Mesothelial cell of epicardium (in vitro differentiated cells): ENCODE measurements around the gene ERC2. TPM values are rescaled to one million over a fixed set of nuclear protein-coding genes. Genes with fewer than 3 reads are reported as not detected.

Source experiments
- DNase-seq, 2 experiments: peaks; one replicate each; pipeline ENCODE4 v3.0.0; 2021; ENCODE audit warnings: low spot score in 2 of 2; ENCODE audit not compliant: unreplicated experiment in 2 of 2
- H3K27ac Mint-ChIP-seq: 2 replicates; pipeline ENCODE4 v1.8.0; 2021; ENCODE audit warnings: mixed read lengths
- H3K27me3 Mint-ChIP-seq: 2 replicates; pipeline ENCODE4 v1.8.0; 2021; ENCODE audit warnings: low read depth, mixed read lengths
- H3K36me3 Mint-ChIP-seq: 2 replicates; pipeline ENCODE4 v1.8.0; 2021; ENCODE audit warnings: mixed read lengths
- H3K4me1 Mint-ChIP-seq: 2 replicates; pipeline ENCODE4 v1.8.0; 2021; ENCODE audit warnings: mixed read lengths
- H3K4me3 Mint-ChIP-seq: 2 replicates; pipeline ENCODE4 v1.8.0; 2021; ENCODE audit warnings: mild to moderate bottlenecking, moderate library complexity, mixed read lengths
- H3K9me3 Mint-ChIP-seq: 2 replicates; pipeline ENCODE4 v1.8.0; 2021; ENCODE audit warnings: mixed read lengths
- CTCF ChIP-seq: fragments of 200-600 bp; sonication (generic); IDR thresholded peaks from one replicate; pipeline ENCODE4 v1.5.0; 2021; ENCODE audit warnings: antibody characterized with exemption; ENCODE audit not compliant: unreplicated experiment
- total RNA-seq: library from RNA; stranded (reverse); gene quantifications from 3 replicates; pipeline ENCODE4 v1.2.1, GENCODE V29; 2021

Gene ERC2
- total RNA-seq, 1 donor from 2014 or later, result 15.6 TPM

DNA sequence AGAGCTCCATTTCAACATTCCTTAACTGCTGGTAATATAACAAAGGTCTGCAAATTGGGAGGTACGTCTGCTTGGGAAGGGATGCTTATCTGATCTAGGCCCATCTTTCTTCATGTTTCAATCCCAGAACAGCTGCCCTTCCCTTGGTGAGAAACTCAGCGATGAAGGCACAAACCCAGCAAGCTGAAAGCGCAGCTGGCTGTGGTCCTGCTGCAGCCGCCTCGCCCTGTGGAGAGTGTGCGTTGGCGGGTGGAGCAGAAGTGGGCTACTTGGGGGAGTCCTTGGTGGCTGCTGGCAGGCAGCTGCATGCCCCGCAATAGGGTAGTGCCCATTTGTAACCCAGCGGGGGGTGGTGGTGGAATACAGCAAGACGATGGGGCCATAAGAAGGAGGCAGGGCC is 820.6 kb downstream of the ERC2 start:
- peaks cover 10% of the 10 kb centered on the region for H3K4me1 Mint-ChIP-seq
- no peak for DNase-seq
- H3K4me3 Mint-ChIP-seq, result no peak overlapping the region
- no peak overlapping the region for H3K27ac Mint-ChIP-seq
- no peak for TF ChIP-seq CTCF
- no peaks in the 10 kb centered on the region for H3K9me3 Mint-ChIP-seq
- no peaks in the 10 kb centered on the region for H3K36me3 Mint-ChIP-seq
- H3K27me3 Mint-ChIP-seq, result peaks cover 39% of the 10 kb centered on the region

GRCh38 chr3:55647063-55647462 is 821.2 kb downstream of the ERC2 start:
- no peak for TF ChIP-seq CTCF
- H3K27ac Mint-ChIP-seq, result no peak overlapping the region

DNA sequence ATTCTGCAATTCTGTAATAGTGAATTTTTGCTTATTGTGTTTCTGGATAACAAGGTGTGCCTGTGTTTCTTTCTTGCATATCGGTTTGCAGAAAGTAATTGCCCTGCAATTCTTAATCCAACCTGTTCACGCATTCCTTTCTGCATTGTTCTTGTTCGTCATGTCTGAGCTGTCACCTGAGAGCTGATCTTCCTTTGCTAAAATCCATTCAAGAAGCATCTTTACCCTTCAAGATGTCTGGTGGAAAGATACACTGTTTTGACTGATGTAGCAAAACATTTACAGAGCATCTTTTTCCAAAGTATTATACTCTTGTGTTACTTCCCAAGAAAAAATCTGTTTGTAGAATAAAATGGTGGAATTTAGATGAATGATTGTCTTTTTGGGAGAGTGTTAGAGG is 822.1 kb downstream of the ERC2 start:
- no peak overlapping the region for H3K27ac Mint-ChIP-seq
- H3K4me3 Mint-ChIP-seq, result no peak overlapping the region
- H3K4me1 Mint-ChIP-seq, result peaks cover 10% of the 10 kb centered on the region

More at GRCh38 chr3:55647063-55647462, 821.2 kb downstream of the ERC2 start:
- Mint-ChIP-seq H3K27me3 (peaks cover 39% of the 10 kb centered on the region), H3K9me3 (no peaks in the 10 kb centered on the region), H3K36me3 (no peaks in the 10 kb centered on the region), H3K4me3 (no peak overlapping the region), H3K4me1 (peaks cover 10% of the 10 kb centered on the region)
- no peak for DNase-seq

DNA sequence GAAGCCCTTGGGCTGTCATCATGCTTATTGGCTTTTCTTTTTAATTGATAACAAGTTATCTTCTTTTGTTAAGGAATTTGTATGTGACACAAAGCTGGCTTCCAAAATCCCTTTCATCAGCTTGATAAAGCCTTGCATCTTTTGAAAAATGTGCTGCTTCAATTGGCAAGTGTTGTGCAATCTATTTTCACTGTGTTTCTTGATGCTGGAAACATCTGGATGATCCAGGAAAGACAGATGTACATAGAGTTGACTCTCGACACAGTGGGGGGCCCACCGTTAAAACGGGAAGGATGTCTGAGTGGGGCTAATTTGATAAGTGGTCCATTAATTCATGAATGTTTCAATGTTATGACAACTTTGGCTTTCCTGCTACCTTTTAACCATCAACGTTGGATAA is 822.8 kb downstream of the ERC2 start:
- Mint-ChIP-seq H3K27me3 (peaks cover 40% of the 10 kb centered on the region), H3K4me1 (peaks cover 10% of the 10 kb centered on the region)

More for the DNA sequence above, 822.1 kb downstream of the ERC2 start:
- Mint-ChIP-seq H3K9me3 (no peaks in the 10 kb centered on the region), H3K36me3 (no peaks in the 10 kb centered on the region), H3K27me3 (peaks cover 39% of the 10 kb centered on the region)
- TF ChIP-seq CTCF, result no peak
- DNase-seq, result no peak

DNA sequence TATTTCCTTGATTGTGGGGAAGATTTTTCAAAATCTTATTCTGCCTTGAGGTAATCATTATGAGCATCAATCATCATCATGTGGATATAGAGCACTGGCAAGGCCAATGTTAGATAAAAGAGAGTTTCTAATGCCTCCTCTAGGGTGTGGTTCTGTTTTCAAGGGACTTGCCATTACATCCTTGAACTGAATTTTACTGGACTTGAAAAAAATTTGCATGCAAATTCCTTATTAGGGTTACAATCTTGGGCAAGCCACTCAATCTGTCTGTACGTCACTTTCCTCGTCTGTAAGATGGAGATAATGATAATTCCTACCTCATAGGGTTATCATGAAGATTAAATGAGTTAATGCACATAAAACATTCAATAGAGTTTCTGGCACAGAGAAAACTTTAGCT is 825.0 kb downstream of the ERC2 start:
- H3K9me3 Mint-ChIP-seq, result no peaks in the 10 kb centered on the region
- no peaks in the 10 kb centered on the region for H3K36me3 Mint-ChIP-seq
- no peak overlapping the region for H3K27ac Mint-ChIP-seq
- DNase-seq, result no peak
- H3K4me1 Mint-ChIP-seq, result peaks cover 20% of the 10 kb centered on the region
- no peak overlapping the region for H3K4me3 Mint-ChIP-seq
- TF ChIP-seq CTCF, result no peak
- H3K27me3 Mint-ChIP-seq, result peaks cover 29% of the 10 kb centered on the region

More for the DNA sequence above, 822.8 kb downstream of the ERC2 start:
- H3K27ac Mint-ChIP-seq, result no peak overlapping the region
- no peak for DNase-seq
- no peak overlapping the region for H3K4me3 Mint-ChIP-seq
- no peaks in the 10 kb centered on the region for H3K36me3 Mint-ChIP-seq
- H3K9me3 Mint-ChIP-seq, result no peaks in the 10 kb centered on the region
- TF ChIP-seq CTCF, result no peak

GRCh38 chr3:55641964-55642363 is 826.3 kb downstream of the ERC2 start:
- peaks cover 15% of the 10 kb centered on the region for H3K4me1 Mint-ChIP-seq
- DNase-seq, result no peak
- H3K27me3 Mint-ChIP-seq, result peaks cover 25% of the 10 kb centered on the region
- H3K27ac Mint-ChIP-seq, result no peak overlapping the region
- no peak overlapping the region for H3K4me3 Mint-ChIP-seq
- TF ChIP-seq CTCF, result no peak
- no peaks in the 10 kb centered on the region for H3K9me3 Mint-ChIP-seq
- H3K36me3 Mint-ChIP-seq, result no peaks in the 10 kb centered on the region
